Measurements from ENCODE around the gene LILRB5.
"Not testable (repeated sequence)": the region's sequence is repeated elsewhere in the genome, so short reads cannot be mapped to it uniquely, and the experiment has no call there.

DNA sequence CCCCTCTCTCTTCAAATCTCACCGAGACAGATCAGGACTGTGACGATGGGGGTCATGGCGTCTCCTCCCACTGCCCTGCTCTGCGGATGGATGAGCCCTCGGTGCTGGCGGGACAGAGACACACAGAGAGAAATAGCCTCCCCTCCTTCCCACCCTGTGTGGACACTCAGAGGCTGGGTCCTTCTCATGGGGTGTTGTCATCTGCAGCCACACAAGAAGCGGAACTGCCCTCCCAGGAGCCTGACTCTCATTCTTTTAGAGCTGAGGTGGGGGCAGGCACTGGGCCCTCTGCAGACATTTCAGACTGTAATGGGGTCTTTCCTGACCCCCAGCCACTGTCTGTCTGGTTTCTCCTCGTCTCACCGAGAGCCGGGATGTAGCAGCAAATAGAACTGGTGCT, 23.4 kb upstream of the LILRB5 start:
- TF ChIP-seq, protein P1, sequence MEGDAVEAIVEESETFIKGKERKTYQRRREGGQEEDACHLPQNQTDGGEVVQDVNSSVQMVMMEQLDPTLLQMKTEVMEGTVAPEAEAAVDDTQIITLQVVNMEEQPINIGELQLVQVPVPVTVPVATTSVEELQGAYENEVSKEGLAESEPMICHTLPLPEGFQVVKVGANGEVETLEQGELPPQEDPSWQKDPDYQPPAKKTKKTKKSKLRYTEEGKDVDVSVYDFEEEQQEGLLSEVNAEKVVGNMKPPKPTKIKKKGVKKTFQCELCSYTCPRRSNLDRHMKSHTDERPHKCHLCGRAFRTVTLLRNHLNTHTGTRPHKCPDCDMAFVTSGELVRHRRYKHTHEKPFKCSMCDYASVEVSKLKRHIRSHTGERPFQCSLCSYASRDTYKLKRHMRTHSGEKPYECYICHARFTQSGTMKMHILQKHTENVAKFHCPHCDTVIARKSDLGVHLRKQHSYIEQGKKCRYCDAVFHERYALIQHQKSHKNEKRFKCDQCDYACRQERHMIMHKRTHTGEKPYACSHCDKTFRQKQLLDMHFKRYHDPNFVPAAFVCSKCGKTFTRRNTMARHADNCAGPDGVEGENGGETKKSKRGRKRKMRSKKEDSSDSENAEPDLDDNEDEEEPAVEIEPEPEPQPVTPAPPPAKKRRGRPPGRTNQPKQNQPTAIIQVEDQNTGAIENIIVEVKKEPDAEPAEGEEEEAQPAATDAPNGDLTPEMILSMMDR (IDR thresholded peaks at IDR 0.05), result not testable (repeated sequence)
- not testable (repeated sequence) for TF ChIP-seq POLR2AphosphoS5 (IDR thresholded peaks at IDR 0.05; ENCODE audit: insufficient read depth in 1 of 2, low read depth in 1 of 2); POLR2A (IDR thresholded peaks at IDR 0.05)
